Activated CD4-positive, alpha-beta T cell treated with anti-CD3 and anti-CD28 coated beads, Interleukin-2, amount 10 ng/mL, durations not matched to agents 7 days and 5 days (primary cell): ENCODE results near the gene GRAMD1B. TPM values are rescaled to one million over a fixed set of nuclear protein-coding genes. Genes with fewer than 3 reads are reported as not detected.

Source experiments
- CTCF ChIA-PET: fragments of 350-600 bp; sonication (Branson Sonifier 250); formaldehyde crosslinking; loops from one replicate; lab custom pipeline; 2021; ENCODE audit warnings: antibody characterized with exemption; lab: Charles Lee
- POLR2A ChIA-PET: fragments of 350-600 bp; sonication (Branson Sonifier 250); formaldehyde crosslinking; loops from one replicate; lab custom pipeline; 2021; ENCODE audit warnings: antibody characterized with exemption; lab: Charles Lee
- DNase-seq: peaks from one replicate; pipeline ENCODE4 v3.0.0-alpha.2; 2020
- H3K27ac Mint-ChIP-seq: one replicate; pipeline ENCODE4 v1.8.0; 2021; ENCODE audit warnings: mild to moderate bottlenecking, moderate library complexity, mixed read lengths
- H3K27me3 Mint-ChIP-seq: one replicate; pipeline ENCODE4 v1.8.0; 2021; ENCODE audit warnings: mixed read lengths
- H3K36me3 Mint-ChIP-seq: one replicate; pipeline ENCODE4 v1.8.0; 2021; ENCODE audit warnings: low read depth, mixed read lengths
- H3K4me1 Mint-ChIP-seq: one replicate; pipeline ENCODE4 v1.8.0; 2021; ENCODE audit warnings: mixed read lengths
- H3K4me3 Mint-ChIP-seq: one replicate; pipeline ENCODE4 v1.8.0; 2021; ENCODE audit warnings: mild to moderate bottlenecking, moderate library complexity, mixed read lengths
- H3K9me3 Mint-ChIP-seq: one replicate; pipeline ENCODE4 v1.8.0; 2021; ENCODE audit warnings: mixed read lengths
- total RNA-seq, 2 experiments: library from RNA; stranded (reverse); gene quantifications; one replicate each; pipeline ENCODE4 v1.2.3, GENCODE V29; 2021

Gene GRAMD1B
- total RNA-seq, 2 experiments from 2014 or later, result 35.3 to 36.3 TPM

DNA sequence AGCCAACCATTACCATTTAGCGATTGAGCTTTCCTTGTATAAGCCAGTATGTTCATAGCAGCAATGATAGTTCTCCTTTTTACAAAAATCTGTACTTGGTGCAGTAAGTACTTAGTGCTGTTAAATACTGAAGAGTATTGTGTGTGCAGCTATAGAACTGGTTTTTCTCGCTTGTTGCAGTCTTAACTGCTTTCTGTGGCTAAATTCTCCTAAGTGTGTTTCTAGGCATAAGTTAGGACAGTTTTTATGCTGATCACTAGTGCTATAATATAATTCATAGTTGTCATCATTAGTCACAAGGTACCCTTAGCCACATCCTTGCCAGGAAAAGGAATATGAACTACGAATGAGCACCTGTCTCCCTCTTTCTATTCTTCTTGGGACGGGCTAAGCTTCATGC, 107.7 kb downstream of the GRAMD1B start:
- Mint-ChIP-seq H3K27me3 (no peaks in the 10 kb centered on the region), H3K9me3 (no peaks in the 10 kb centered on the region), H3K4me3 (no peak overlapping the region), H3K36me3 (peaks cover 3% of the 10 kb centered on the region), H3K4me1 (peaks cover 6% of the 10 kb centered on the region), H3K27ac (no peak overlapping the region)
- no peak for DNase-seq
- CTCF ChIA-PET, result interaction anchor here (0.6 to 2.2 kb wide), 4 partner anchors 17 to 190 kb away, joined by 3 to 6 read pairs (median 5); no protein-coding TSS in a partner anchor
- POLR2A ChIA-PET, result no interaction called here

DNA sequence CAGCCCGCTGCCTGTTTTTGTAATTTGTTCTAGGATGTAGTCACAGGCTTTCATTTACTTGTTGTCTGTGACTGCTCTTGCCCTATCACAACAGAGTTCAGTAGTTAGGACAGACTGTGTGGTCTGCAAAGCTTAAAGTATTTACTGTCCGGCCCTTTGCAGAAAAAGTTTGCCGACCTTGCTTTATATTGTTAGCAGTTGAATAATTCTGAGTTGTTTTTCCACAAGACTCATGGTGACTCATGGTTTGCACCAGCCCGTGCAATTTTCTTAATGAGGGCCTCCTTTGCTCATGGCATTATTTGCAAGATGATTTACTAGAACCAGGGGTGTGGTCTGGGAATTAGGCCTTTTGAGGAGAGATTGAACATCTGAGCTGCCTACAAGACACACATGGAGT, 113.7 kb downstream of the GRAMD1B start:
- Mint-ChIP-seq H3K4me3 (no peak overlapping the region), H3K27ac (no peak overlapping the region), H3K4me1 (peaks cover 13% of the 10 kb centered on the region), H3K9me3 (no peaks in the 10 kb centered on the region), H3K36me3 (peaks cover 1% of the 10 kb centered on the region), H3K27me3 (no peaks in the 10 kb centered on the region)
- POLR2A ChIA-PET, result no interaction called here
- no peak for DNase-seq
- CTCF ChIA-PET, result interaction anchor here (1.4 kb wide), 1 partner anchor 21 kb away, joined by 3 read pairs; no protein-coding TSS in a partner anchor

DNA sequence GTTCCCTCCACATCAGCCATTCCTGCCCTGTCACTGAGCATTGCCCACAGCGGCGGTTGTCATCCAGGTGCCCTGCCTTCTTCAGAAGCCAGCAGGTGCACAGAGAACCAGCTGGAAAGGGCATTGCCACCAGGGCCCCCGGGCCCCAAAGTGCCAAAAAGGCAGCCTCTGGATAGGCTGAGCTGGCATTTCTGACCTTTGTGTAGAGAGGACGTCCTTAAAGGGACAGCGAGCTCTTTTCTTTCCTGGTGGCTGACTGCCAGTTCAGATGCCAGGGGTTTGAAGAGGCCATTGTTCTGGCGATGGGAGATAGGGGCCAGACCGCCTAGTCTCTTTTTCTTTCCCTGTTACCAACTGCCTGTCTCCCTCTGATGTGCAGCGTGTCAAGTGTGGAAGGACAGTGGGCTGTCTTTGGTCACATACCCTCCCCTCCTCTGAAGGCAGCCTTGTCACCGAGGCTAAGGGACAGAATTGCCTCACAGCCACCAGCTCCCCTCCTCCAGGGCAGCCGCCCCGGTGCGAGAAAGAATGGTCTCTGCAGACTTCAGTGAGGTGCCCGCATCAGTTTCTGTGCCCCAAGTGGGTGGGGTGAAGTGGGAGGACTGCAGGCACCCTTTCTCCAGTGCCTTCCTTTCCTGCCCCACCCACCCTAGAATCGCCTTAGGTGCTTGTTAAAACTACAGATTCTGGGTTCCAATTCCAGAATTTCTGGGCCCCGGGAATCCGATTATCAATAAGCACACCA, 114.7 kb downstream of the GRAMD1B start:
- Mint-ChIP-seq H3K4me3 (no peak overlapping the region), H3K36me3 (peaks cover 1% of the 10 kb centered on the region), H3K4me1 (peaks cover 13% of the 10 kb centered on the region), H3K27ac (no peak overlapping the region), H3K9me3 (no peaks in the 10 kb centered on the region), H3K27me3 (no peaks in the 10 kb centered on the region)
- ChIA-PET POLR2A (no interaction called here), CTCF (interaction anchor here (2.0 kb wide), 1 partner anchor 10 kb away, joined by 11 read pairs; no protein-coding TSS in a partner anchor)
- DNase-seq, result no peak

DNA sequence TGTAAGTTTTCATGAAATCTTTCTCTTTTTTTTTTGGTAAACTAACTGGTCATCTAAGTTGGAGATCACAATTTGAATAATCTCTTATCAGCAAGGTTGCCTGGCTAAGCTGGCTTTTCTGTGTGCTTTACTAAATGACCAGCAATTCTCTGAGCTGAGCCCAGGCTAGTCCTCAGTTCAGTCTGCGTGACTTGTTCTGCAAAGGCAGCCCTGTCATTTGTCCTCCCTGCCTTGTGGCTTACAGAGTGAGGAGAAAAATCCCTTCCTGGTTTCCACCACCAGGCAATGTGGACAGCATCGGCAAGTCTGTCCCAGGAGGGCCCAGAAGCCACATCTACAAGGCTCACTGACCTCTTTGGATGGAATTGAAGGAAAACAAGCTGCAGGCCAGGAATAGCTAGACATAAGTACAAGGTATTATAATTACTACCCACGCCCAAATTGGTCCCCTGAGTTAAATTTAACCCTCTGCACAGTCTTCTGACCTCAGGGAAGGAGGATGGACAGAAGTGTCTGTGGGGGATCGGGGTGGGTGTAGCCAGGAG, 115.7 kb downstream of the GRAMD1B start:
- Mint-ChIP-seq H3K36me3 (peaks cover 1% of the 10 kb centered on the region), H3K4me3 (no peak overlapping the region), H3K27me3 (no peaks in the 10 kb centered on the region), H3K9me3 (no peaks in the 10 kb centered on the region), H3K4me1 (peaks cover 13% of the 10 kb centered on the region), H3K27ac (no peak overlapping the region)
- no peak for DNase-seq
- POLR2A ChIA-PET, result no interaction called here
- CTCF ChIA-PET, result interaction anchor here (1.2 to 2.0 kb wide), 4 partner anchors 9 to 34 kb away, joined by 3 to 11 read pairs (median 4); no protein-coding TSS in a partner anchor

DNA sequence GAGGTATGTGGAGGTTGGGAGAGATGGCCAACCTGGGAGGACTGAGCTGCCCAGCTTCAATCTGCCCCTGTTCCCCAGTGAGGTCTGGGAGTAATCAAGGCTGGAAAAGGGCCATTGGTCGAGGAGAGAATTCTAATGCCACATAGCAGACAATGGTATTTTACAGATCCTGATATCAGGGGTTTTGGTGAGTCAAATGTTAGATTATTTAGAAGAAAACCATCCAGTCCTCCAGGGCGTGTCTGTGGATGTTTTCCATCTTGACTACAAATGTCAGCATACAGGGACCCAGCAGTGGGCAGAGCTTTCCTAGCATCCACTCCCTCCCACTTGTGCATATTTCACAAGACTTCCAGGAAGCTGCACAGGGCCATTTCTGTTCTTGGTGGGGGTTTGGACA, 116.4 kb downstream of the GRAMD1B start:
- no peaks in the 10 kb centered on the region for H3K9me3 Mint-ChIP-seq
- ChIA-PET CTCF (interaction anchor here (0.5 to 1.3 kb wide), 4 partner anchors 11 to 34 kb away, joined by 3 to 4 read pairs (median 3); no protein-coding TSS in a partner anchor), POLR2A (no interaction called here)
- H3K27ac Mint-ChIP-seq, result no peak overlapping the region
- H3K4me3 Mint-ChIP-seq, result no peak overlapping the region
- DNase-seq, result no peak
- H3K36me3 Mint-ChIP-seq, result peaks cover 1% of the 10 kb centered on the region
- no peaks in the 10 kb centered on the region for H3K27me3 Mint-ChIP-seq
- H3K4me1 Mint-ChIP-seq, result peaks cover 13% of the 10 kb centered on the region

DNA sequence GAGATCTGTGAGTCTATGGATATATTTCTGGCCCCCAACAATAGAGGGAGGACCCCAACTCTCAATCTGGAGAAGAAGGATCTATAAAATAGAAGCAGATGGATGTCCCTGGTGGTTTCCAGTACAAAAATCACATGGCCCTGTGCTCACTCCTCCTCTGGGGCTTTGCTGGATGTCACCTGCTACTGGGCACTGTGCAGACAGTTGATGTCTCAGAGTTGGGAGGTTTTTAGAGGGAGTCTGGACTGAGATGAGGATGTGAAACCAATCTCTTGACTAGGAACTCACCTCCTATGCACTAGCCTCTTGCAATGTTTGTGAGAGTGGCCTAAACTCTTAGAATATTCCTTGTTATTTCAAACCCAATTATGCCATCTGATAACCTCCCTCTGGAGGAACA, 117.1 kb downstream of the GRAMD1B start:
- no peak overlapping the region for H3K27ac Mint-ChIP-seq
- no peaks in the 10 kb centered on the region for H3K9me3 Mint-ChIP-seq
- no peaks in the 10 kb centered on the region for H3K27me3 Mint-ChIP-seq
- CTCF ChIA-PET, result interaction anchor here (0.5 to 1.2 kb wide), 3 partner anchors 12 to 33 kb away, joined by 3 read pairs; no protein-coding TSS in a partner anchor
- peaks cover 1% of the 10 kb centered on the region for H3K36me3 Mint-ChIP-seq
- peaks cover 13% of the 10 kb centered on the region for H3K4me1 Mint-ChIP-seq
- POLR2A ChIA-PET, result no interaction called here
- DNase-seq, result no peak
- H3K4me3 Mint-ChIP-seq, result no peak overlapping the region

DNA sequence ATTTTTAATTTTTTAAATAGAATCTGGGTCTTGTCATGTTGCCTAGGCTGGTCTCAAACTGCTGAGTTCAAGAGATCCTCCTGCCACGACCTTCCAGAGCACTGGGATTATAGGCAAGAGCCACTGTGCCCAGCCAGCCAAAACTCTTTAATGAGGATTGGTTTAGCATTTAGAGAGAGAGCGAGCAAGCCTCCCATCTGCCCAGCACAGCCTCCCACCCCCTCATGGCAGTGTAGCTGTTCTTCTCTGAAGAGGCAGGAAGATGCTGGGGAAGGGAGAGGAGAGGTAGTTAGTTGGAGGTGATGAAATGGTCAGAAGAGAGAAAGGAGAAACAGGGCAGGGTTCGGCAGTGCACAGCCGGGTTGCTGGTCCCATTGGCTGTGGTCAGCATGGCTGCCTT, 118.7 kb downstream of the GRAMD1B start:
- no peak overlapping the region for H3K27ac Mint-ChIP-seq
- POLR2A ChIA-PET, result no interaction called here
- no peak overlapping the region for H3K4me3 Mint-ChIP-seq
- H3K27me3 Mint-ChIP-seq, result no peaks in the 10 kb centered on the region
- peaks cover 6% of the 10 kb centered on the region for H3K4me1 Mint-ChIP-seq
- no peaks in the 10 kb centered on the region for H3K9me3 Mint-ChIP-seq
- no peaks in the 10 kb centered on the region for H3K36me3 Mint-ChIP-seq
- DNase-seq, result no peak
- CTCF ChIA-PET, result no interaction called here

DNA sequence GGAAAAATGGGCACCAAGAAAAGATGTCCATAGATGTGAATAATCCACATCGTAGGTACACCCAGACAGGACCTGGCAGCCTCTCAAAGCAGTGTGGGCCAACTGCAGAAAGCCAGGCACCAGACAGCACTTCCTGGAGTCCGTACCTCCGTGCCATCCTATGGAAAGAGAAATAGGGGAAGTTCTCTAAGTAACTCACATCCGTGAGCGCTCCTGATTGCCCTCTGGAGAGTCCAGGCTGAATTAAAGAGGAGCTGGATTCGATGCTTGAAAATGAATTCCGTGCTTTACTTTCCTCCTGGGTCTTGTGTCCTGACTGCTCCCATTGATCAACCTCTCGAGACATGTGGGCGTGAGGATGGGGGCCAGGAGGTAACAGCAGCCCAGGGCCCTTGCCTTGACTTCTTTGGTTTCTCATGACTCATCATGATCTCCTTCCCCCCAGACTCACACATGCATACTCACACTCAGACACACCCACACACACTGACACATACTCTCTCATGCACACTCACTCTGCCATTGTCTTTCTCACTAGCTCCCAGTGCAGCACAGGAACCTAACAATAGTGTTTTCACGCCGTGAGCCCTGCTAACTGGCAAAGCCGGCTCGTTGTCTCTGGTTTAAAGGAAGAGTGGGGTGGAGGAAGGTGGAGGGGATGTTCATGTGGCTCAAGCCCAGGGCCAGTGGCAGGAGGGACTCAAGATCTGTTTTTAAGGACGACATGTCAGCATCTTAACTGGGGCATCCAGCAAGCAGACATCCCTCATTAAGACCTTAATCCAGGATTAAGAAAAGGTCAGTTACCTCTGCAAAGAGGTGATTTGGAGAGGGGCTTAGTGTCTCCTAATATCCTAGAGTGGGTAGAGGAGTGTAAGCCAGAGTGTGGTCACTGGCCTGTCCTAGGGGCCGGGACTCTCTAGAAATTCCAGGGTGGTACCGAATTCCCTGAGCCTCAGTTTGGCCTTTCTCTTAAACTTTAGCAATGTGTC, 120.2 kb downstream of the GRAMD1B start:
- H3K27me3 Mint-ChIP-seq, result no peaks in the 10 kb centered on the region
- CTCF ChIA-PET, result interaction anchor here (0.6 kb wide), 2 partner anchors 47 to 423 kb away, joined by 3 read pairs; no protein-coding TSS in a partner anchor
- POLR2A ChIA-PET, result no interaction called here
- H3K36me3 Mint-ChIP-seq, result no peaks in the 10 kb centered on the region
- H3K27ac Mint-ChIP-seq, result no peak overlapping the region
- H3K9me3 Mint-ChIP-seq, result no peaks in the 10 kb centered on the region
- H3K4me1 Mint-ChIP-seq, result no peaks in the 10 kb centered on the region
- no peak for DNase-seq
- H3K4me3 Mint-ChIP-seq, result no peak overlapping the region

DNA sequence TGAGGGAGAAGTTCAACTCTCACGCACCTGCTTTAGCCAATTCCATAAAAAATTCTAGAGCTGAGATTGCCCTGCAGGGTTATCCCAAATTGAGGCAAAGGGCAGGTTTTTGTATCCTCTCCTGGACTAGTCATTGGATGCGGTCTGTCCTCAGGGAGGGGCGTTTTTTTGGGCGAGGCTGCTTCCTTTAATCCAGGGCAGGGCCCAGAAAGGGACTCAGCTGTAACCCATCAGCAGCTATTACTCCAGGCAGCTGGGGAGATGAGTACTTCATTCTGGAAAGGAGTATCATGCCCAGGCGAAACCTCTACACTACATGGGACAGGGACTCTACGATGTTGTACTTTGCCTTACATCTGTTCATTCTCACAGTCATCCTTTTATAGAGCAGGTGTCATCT, 121.0 kb downstream of the GRAMD1B start:
- Mint-ChIP-seq H3K4me3 (no peak overlapping the region), H3K36me3 (no peaks in the 10 kb centered on the region), H3K9me3 (no peaks in the 10 kb centered on the region), H3K4me1 (no peaks in the 10 kb centered on the region), H3K27me3 (no peaks in the 10 kb centered on the region), H3K27ac (no peak overlapping the region)
- ChIA-PET CTCF (interaction anchor here (0.6 kb wide), 1 partner anchor 48 kb away, joined by 3 read pairs; no protein-coding TSS in a partner anchor), POLR2A (no interaction called here)
- no peak for DNase-seq

DNA sequence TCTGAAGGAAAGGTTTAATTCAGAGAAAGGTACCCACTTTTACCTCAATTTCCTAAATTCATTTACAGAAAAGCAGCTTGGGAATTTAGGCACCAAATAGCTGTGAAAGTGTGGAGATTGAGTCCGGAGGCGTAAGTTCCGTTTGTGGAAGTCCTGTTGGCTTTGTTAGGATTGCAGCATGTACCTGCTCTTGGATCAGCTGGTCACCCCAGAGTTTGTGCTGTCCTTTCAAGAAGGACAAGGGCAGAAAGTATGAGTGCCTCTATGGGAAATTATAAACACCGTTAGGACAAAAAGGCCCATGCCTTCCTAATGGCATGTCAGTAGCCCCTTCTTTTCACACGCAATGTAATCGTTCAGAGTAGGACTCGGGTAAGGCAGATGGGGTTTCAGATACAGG, 126.6 kb downstream of the GRAMD1B start:
- no peak overlapping the region for H3K27ac Mint-ChIP-seq
- H3K9me3 Mint-ChIP-seq, result no peaks in the 10 kb centered on the region
- H3K27me3 Mint-ChIP-seq, result no peaks in the 10 kb centered on the region
- ChIA-PET POLR2A (no interaction called here), CTCF (interaction anchor here (0.9 to 1.0 kb wide), 2 partner anchors 11 to 295 kb away, joined by 3 to 4 read pairs; no protein-coding TSS in a partner anchor)
- DNase-seq, result no peak
- peaks cover 19% of the 10 kb centered on the region for H3K4me1 Mint-ChIP-seq
- no peaks in the 10 kb centered on the region for H3K36me3 Mint-ChIP-seq
- H3K4me3 Mint-ChIP-seq, result no peak overlapping the region

DNA sequence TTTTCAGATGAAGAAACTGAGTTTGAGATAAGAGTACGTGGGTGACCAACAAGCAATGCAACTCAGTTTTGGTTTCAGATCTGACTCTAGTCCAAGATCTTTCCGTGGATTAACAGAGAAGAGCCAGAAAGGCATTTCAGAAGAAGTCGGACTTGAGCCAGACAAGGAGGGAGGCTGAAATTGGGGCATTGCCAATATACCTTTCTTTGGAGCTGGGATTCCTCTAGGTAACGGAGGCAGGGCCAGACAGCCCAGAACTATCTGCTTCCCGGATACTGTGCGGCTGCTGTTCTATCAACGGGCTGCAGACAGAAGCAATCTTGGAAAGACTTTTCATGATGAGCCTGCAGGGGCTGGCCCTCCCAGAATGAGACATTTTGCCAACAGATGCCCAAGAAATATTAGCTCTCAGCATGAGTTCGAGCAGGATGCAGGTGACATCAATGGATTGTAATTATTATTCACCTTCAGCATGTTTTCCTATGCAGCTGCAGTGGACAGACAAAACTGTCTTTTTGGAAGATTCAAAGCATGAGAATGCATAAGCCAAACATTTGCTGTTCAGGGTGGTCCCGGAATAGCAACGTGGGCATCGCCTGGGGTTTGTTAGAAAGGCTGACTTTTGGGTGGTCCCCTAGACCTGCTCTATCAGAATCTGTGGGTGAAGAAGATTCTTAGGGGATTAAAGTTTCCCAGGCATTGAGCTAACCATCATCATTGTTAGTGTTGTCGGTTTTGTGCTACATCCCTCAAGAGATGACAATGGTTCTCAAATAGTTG, 128.7 kb downstream of the GRAMD1B start:
- Mint-ChIP-seq H3K4me1 (peaks cover 21% of the 10 kb centered on the region), H3K4me3 (no peak overlapping the region), H3K36me3 (no peaks in the 10 kb centered on the region), H3K27ac (no peak overlapping the region), H3K27me3 (no peaks in the 10 kb centered on the region), H3K9me3 (no peaks in the 10 kb centered on the region)
- POLR2A ChIA-PET, result no interaction called here
- DNase-seq, result no peak
- CTCF ChIA-PET, result interaction anchor here (0.8 kb wide), 1 partner anchor 10 kb away, joined by 3 read pairs; no protein-coding TSS in a partner anchor

DNA sequence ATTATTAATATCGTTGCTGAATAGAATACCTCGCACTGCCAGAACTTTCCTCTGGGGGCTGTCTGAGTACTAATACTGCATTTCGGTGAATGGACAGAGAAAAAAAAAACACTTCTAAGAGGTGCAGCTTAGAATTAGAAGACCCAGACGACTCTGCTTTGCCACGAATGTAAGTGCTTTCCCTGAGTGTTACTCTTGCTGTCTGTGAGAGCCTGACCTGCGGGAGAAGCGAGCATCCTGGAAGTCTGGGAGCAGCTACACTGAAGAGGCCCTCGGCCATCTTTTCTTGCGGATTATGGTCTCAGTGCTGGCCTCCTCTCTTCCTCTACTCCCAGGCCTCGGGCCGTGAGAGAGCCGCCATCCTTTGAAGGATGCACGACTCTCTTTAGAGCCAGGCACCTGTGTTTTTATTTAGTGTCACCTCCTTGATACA, 129.5 kb downstream of the GRAMD1B start:
- POLR2A ChIA-PET, result no interaction called here
- Mint-ChIP-seq H3K36me3 (no peaks in the 10 kb centered on the region), H3K4me3 (no peak overlapping the region), H3K9me3 (no peaks in the 10 kb centered on the region), H3K4me1 (peaks cover 21% of the 10 kb centered on the region), H3K27me3 (no peaks in the 10 kb centered on the region), H3K27ac (no peak overlapping the region)
- CTCF ChIA-PET, result interaction anchor here (0.8 kb wide), 1 partner anchor 9 kb away, joined by 3 read pairs; no protein-coding TSS in a partner anchor
- DNase-seq, result no peak
